Fibroblast of lung (primary cell): ENCODE measurements around the gene HBA2. TPM values are rescaled to one million over a fixed set of nuclear protein-coding genes. Genes with fewer than 3 reads are reported as not detected.
A peak's percentile ranks its signal among the peaks of the same experiment; 100 is the strongest.

Source experiments
- DNase-seq, 2 donors: peaks; one replicate each; pipeline versions ENCODE4 v3.0.0 to v3.0.0-alpha.2; 2010; ENCODE audit warnings: low read depth in 2 of 2
- H2AFZ ChIP-seq: 2 replicates; pipeline ENCODE4 v1.5.1; 2012; ENCODE audit warnings: low read length, control low read depth, inconsistent platforms
- H3K27ac ChIP-seq: 2 replicates; pipeline ENCODE4 v1.5.1; 2011; ENCODE audit warnings: low read length, control low read depth; ENCODE audit not compliant: insufficient read depth
- H3K27me3 ChIP-seq: 2 replicates; pipeline ENCODE4 v1.5.1; 2011; ENCODE audit warnings: mild to moderate bottlenecking, low read length; ENCODE audit not compliant: control insufficient read depth, insufficient read depth
- H3K36me3 ChIP-seq: 2 replicates; pipeline ENCODE4 v1.5.1; 2011; ENCODE audit warnings: low read length; ENCODE audit not compliant: control insufficient read depth, insufficient read depth
- H3K4me1 ChIP-seq: 2 replicates; pipeline ENCODE4 v1.5.1; 2011; ENCODE audit warnings: low read length; ENCODE audit not compliant: control insufficient read depth, insufficient read depth; ENCODE audit errors: extremely low read depth
- H3K4me2 ChIP-seq: 2 replicates; pipeline ENCODE4 v1.5.1; 2011; ENCODE audit warnings: low read length, control low read depth; ENCODE audit not compliant: insufficient read depth; ENCODE audit errors: extremely low read depth
- H3K4me3 ChIP-seq, 4 experiments: fragments of 200-600 bp in 1 of 4; sonication (generic) in 1 of 4; replicated peaks in 1 of 4; 2 replicates each; pipeline ENCODE4 v1.5.1; 2011 to 2016; ENCODE audit warnings: low read length in 4 of 4, low read depth in 3 of 4, mild to moderate bottlenecking in 3 of 4, control low read depth in 2 of 4, inconsistent platforms in 1 of 4, mixed read lengths in 1 of 4; ENCODE audit not compliant: insufficient read depth in 1 of 4; ENCODE audit errors: control extremely low read depth in 1 of 4
- H3K79me2 ChIP-seq: 2 replicates; pipeline ENCODE4 v1.5.1; 2012; ENCODE audit warnings: mild to moderate bottlenecking, low read length, inconsistent platforms; ENCODE audit not compliant: control insufficient read depth, insufficient read depth
- H3K9ac ChIP-seq: 2 replicates; pipeline ENCODE4 v1.5.1; 2011; ENCODE audit warnings: mild to moderate bottlenecking, low read length, control low read depth; ENCODE audit not compliant: insufficient read depth
- H3K9me3 ChIP-seq: 2 replicates; pipeline ENCODE4 v1.5.1; 2012; ENCODE audit warnings: low read depth, low read length; ENCODE audit not compliant: control insufficient read depth, insufficient read depth
- H4K20me1 ChIP-seq: 2 replicates; pipeline ENCODE4 v1.5.1; 2011; ENCODE audit warnings: low read length; ENCODE audit not compliant: control insufficient read depth, insufficient read depth; ENCODE audit errors: extremely low read depth
- EZH2 ChIP-seq: IDR thresholded peaks from 2 replicates; pipeline ENCODE4 v1.5.1; 2012; ENCODE audit warnings: low read length, control low read depth, mild to moderate bottlenecking; ENCODE audit errors: missing control alignments
- polyA plus RNA-seq, 2 donors: library from polyadenylated mRNA; depleted of rRNA in 1 of 2; stranded (reverse) in 1 of 2; unstranded in 1 of 2; fragments of >200 nt; gene quantifications; 2 replicates each; pipeline ENCODE4 v1.2.1, GENCODE V29; 2011 to 2012; ENCODE audit warnings: missing spikeins in 1 of 2
- total RNA-seq: library from RNA; depleted of rRNA; stranded (reverse); fragments of >200 nt; gene quantifications from 2 replicates; pipeline ENCODE4 v1.2.1, GENCODE V29; 2014
- TF ChIP-seq, protein P1 (sequence below), 2 donors: IDR thresholded peaks in 1 of 2; conservative IDR thresholded peaks in 1 of 2; 1 replicate in 1 of 2; 2 replicates in 1 of 2; pipeline ENCODE4 v1.5.1; 2011 to 2012; ENCODE audit warnings: low read length in 2 of 2, control low read depth in 1 of 2, inconsistent platforms in 1 of 2, low read depth in 1 of 2, mild to moderate bottlenecking in 1 of 2

The HBA2 gene
- total and polyA plus RNA-seq, 2 donors (not counting 1 experiment from before 2014, with no cell fraction given): not detected

DNA sequence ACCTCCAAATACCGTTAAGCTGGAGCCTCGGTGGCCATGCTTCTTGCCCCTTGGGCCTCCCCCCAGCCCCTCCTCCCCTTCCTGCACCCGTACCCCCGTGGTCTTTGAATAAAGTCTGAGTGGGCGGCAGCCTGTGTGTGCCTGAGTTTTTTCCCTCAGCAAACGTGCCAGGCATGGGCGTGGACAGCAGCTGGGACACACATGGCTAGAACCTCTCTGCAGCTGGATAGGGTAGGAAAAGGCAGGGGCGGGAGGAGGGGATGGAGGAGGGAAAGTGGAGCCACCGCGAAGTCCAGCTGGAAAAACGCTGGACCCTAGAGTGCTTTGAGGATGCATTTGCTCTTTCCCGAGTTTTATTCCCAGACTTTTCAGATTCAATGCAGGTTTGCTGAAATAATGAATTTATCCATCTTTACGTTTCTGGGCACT lies 4.7 kb downstream of the HBA2 start:
- H3K27ac ChIP-seq: no peak overlapping the region
- peak; percentile 18 to 58 for DNase-seq
- H3K36me3 ChIP-seq: peaks cover 1% of the 10 kb centered on the region
- no peaks in the 10 kb centered on the region for H3K9me3 ChIP-seq
- no peak overlapping the region for H3K9ac ChIP-seq
- peaks cover 6% of the 10 kb centered on the region for H3K4me1 ChIP-seq
- H2AFZ ChIP-seq: no peak overlapping the region
- peak; percentile 17 for TF ChIP-seq EZH2
- TF ChIP-seq, protein P1, sequence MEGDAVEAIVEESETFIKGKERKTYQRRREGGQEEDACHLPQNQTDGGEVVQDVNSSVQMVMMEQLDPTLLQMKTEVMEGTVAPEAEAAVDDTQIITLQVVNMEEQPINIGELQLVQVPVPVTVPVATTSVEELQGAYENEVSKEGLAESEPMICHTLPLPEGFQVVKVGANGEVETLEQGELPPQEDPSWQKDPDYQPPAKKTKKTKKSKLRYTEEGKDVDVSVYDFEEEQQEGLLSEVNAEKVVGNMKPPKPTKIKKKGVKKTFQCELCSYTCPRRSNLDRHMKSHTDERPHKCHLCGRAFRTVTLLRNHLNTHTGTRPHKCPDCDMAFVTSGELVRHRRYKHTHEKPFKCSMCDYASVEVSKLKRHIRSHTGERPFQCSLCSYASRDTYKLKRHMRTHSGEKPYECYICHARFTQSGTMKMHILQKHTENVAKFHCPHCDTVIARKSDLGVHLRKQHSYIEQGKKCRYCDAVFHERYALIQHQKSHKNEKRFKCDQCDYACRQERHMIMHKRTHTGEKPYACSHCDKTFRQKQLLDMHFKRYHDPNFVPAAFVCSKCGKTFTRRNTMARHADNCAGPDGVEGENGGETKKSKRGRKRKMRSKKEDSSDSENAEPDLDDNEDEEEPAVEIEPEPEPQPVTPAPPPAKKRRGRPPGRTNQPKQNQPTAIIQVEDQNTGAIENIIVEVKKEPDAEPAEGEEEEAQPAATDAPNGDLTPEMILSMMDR (conservative IDR thresholded peaks at IDR 0.05 in 1 of 2, IDR thresholded peaks at IDR 0.05 in 1 of 2; ENCODE audit: low read depth in 1 of 2, low read length in 2 of 2): no peak
- no peak overlapping the region for H3K4me2 ChIP-seq
- H3K4me3 ChIP-seq: no peak overlapping the region
- peaks cover 32% of the 10 kb centered on the region for H3K27me3 ChIP-seq
- no peaks in the 10 kb centered on the region for H4K20me1 ChIP-seq
- H3K79me2 ChIP-seq: no peaks in the 10 kb centered on the region

DNA sequence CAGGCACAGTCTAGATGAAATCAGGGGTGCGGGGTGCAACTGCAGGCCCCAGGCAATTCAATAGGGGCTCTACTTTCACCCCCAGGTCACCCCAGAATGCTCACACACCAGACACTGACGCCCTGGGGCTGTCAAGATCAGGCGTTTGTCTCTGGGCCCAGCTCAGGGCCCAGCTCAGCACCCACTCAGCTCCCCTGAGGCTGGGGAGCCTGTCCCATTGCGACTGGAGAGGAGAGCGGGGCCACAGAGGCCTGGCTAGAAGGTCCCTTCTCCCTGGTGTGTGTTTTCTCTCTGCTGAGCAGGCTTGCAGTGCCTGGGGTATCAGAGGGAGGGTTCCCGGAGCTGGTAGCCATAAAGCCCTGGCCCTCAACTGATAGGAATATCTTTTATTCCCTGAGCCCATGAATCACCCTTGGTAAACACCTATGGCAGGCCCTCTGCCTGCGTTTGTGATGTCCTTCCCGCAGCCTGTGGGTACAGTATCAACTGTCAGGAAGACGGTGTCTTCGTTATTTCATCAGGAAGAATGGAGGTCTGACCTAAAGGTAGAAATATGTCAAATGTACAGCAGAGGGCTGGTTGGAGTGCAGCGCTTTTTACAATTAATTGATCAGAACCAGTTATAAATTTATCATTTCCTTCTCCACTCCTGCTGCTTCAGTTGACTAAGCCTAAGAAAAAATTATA lies 5.4 kb downstream of the HBA2 start:
- Histone ChIP-seq H3K4me3 (no peak overlapping the region), H3K36me3 (peaks cover 4% of the 10 kb centered on the region), H3K4me1 (peaks cover 6% of the 10 kb centered on the region), H3K79me2 (no peaks in the 10 kb centered on the region), H4K20me1 (no peaks in the 10 kb centered on the region), H3K9me3 (no peaks in the 10 kb centered on the region), H2AFZ (no peak overlapping the region), H3K27ac (no peak overlapping the region), H3K9ac (no peak overlapping the region), H3K4me2 (no peak overlapping the region), H3K27me3 (peaks cover 32% of the 10 kb centered on the region)
- DNase-seq: no peak
- TF ChIP-seq, protein P1 (conservative IDR thresholded peaks at IDR 0.05 in 1 of 2, IDR thresholded peaks at IDR 0.05 in 1 of 2; ENCODE audit: low read depth in 1 of 2, low read length in 2 of 2): no peak
- TF ChIP-seq EZH2: no peak

DNA sequence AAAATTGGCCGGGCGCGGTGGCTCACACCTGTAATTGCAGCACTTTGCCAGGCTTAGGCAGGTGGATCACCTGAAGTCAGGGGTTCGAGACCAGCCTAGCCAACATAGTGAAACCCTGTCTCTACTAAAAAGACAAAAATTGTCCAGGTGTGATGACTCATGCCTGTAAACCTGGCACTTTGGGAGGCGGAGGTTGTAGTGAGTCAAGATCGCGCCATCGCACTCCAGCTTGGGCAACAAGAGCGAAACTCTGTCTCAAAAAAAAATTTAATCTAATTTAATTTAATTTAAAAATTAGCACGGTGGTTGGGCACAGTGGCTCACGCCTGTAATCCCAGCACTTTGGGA lies 6.0 kb downstream of the HBA2 start:
- Histone ChIP-seq H3K4me2 (no peak overlapping the region), H3K79me2 (no peaks in the 10 kb centered on the region), H3K4me3 (no peak overlapping the region), H2AFZ (no peak overlapping the region), H3K27ac (no peak overlapping the region), H3K9ac (no peak overlapping the region), H3K27me3 (peaks cover 32% of the 10 kb centered on the region), H3K36me3 (peaks cover 4% of the 10 kb centered on the region), H3K9me3 (no peaks in the 10 kb centered on the region), H3K4me1 (peaks cover 6% of the 10 kb centered on the region), H4K20me1 (no peaks in the 10 kb centered on the region)
- DNase-seq: no peak
- TF ChIP-seq, protein P1 (conservative IDR thresholded peaks at IDR 0.05 in 1 of 2, IDR thresholded peaks at IDR 0.05 in 1 of 2; ENCODE audit: low read depth in 1 of 2, low read length in 2 of 2): no peak
- no peak for TF ChIP-seq EZH2
